ENCODE results near the gene USP24. TPM values are rescaled to one million over a fixed set of nuclear protein-coding genes. Genes with fewer than 3 reads are reported as not detected.

The USP24 gene
- total RNA-seq, 1 experiment from 2014 or later, result 35.3 TPM

DNA sequence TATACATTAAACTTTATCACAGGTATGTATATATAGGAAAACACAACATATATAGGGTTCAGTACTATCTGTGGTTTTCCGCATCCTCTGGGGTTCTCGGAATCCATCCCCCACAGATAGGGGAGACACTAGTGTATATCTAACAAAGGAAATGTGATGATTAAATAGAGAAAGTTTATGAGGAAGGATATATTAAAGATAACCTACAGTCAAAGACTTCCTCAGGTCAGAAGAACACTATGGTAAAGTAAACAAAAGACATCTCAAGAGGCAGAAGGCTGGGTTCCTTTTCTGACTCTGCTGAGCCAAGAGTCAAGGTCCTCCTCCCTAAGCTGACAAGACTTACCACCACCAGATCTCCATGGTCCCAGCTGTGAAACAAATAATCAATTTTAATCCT, 12.1 kb downstream of the USP24 start:
- Histone ChIP-seq H3K27me3 (ENCODE audit: insufficient read depth, low read length) (no peaks in the 10 kb centered on the region), H3K23me2 (ENCODE audit: insufficient read length, low read depth, low read length, poor library complexity, severe bottlenecking) (no peaks in the 10 kb centered on the region), H3K79me1 (ENCODE audit: insufficient read depth, low read depth, low read length, poor library complexity, severe bottlenecking) (peaks cover 2% of the 10 kb centered on the region), H3K79me2 (ENCODE audit: insufficient read depth, low read length) (no peaks in the 10 kb centered on the region; the same call in 1 of the 2 replicates), H3K4me1 (ENCODE audit: insufficient read depth, low read length) (no peaks in the 10 kb centered on the region; the same call in 1 of the 2 replicates), H2BK15ac (ENCODE audit: low read depth, low read length) (no peak overlapping the region), H3K27ac (ENCODE audit: insufficient read length, low read depth, low read length) (no peak overlapping the region), H3K23ac (ENCODE audit: insufficient read length, low read depth, low read length) (no peak overlapping the region), H3K18ac (ENCODE audit: insufficient read length, low read depth, low read length) (no peak overlapping the region), H4K5ac (ENCODE audit: insufficient read length, low read depth, low read length) (no peak overlapping the region), H4K20me1 (ENCODE audit: control insufficient read depth, insufficient read depth, insufficient read length) (no peaks in the 10 kb centered on the region), H3K56ac (ENCODE audit: insufficient read length, low read depth, low read length) (no peak overlapping the region), H3T11ph (ENCODE audit: low read length) (no peak overlapping the region), H2BK120ac (ENCODE audit: low read depth, low read length, poor library complexity, severe bottlenecking) (no peak overlapping the region), H2BK12ac (ENCODE audit: insufficient read length, low read depth, low read length) (no peak overlapping the region), H4K91ac (ENCODE audit: insufficient read length, low read depth, low read length) (no peak overlapping the region), H2AK5ac (ENCODE audit: insufficient read length, low read length) (no peak overlapping the region), H2AFZ (ENCODE audit: low read length) (no peak overlapping the region), H4K8ac (replicated peaks; ENCODE audit: insufficient read length, low read depth, low read length) (no peak overlapping the region), H3K14ac (ENCODE audit: insufficient read depth, low read length) (no peak overlapping the region), H3K9me3 (ENCODE audit: control insufficient read depth, low read depth, low read length) (no peaks in the 10 kb centered on the region), H2BK5ac (ENCODE audit: insufficient read length, low read length) (no peak overlapping the region), H2BK20ac (ENCODE audit: low read depth, low read length, poor library complexity, severe bottlenecking) (no peak overlapping the region), H3K4ac (ENCODE audit: low read depth, low read length) (no peak overlapping the region), H3K4me2 (ENCODE audit: insufficient read depth, insufficient read length, low read length) (no peak overlapping the region), H3K9ac (ENCODE audit: extremely low read depth, insufficient read length, low read length) (no peak overlapping the region)
- peaks cover 10 to 14% of the 10 kb centered on the region in 2 experiments for H3K4me1 Mint-ChIP-seq
- peaks cover 5 to 8% of the 10 kb centered on the region in 2 experiments; a peak in 4 of 5 replicates for H3K9me3 Mint-ChIP-seq
- no peaks in the 10 kb centered on the region for H3K27me3 Mint-ChIP-seq (ENCODE audit: low read depth)
- no CpG with 5 or more reads among the region's 2 CpGs for WGBS (ENCODE audit: extremely low coverage, insufficient read length, low lambda C conversion rate)
- no peak overlapping the region for H3K4me3 Mint-ChIP-seq
- no peak overlapping the region for H3K27ac Mint-ChIP-seq
- TF ChIP-seq, protein P1, sequence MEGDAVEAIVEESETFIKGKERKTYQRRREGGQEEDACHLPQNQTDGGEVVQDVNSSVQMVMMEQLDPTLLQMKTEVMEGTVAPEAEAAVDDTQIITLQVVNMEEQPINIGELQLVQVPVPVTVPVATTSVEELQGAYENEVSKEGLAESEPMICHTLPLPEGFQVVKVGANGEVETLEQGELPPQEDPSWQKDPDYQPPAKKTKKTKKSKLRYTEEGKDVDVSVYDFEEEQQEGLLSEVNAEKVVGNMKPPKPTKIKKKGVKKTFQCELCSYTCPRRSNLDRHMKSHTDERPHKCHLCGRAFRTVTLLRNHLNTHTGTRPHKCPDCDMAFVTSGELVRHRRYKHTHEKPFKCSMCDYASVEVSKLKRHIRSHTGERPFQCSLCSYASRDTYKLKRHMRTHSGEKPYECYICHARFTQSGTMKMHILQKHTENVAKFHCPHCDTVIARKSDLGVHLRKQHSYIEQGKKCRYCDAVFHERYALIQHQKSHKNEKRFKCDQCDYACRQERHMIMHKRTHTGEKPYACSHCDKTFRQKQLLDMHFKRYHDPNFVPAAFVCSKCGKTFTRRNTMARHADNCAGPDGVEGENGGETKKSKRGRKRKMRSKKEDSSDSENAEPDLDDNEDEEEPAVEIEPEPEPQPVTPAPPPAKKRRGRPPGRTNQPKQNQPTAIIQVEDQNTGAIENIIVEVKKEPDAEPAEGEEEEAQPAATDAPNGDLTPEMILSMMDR (conservative IDR thresholded peaks at IDR 0.05), result no peak
- DNase-seq, result no peak
- peaks cover 12 to 23% (median 18%) of the 10 kb centered on the region in 3 experiments for H3K36me3 Mint-ChIP-seq (ENCODE audit: insufficient read depth in 1 of 3, low read depth in 3 of 3)

Data from H9 (cell line).